Activated CD4-positive, alpha-beta memory T cell treated with anti-CD3 and anti-CD28 coated beads for 36 hours (primary cell): Measurements from ENCODE around the gene ARL11. TPM values are rescaled to one million over a fixed set of nuclear protein-coding genes. Genes with fewer than 3 reads are reported as not detected.
"Not testable (repeated sequence)": the region's sequence is repeated elsewhere in the genome, so short reads cannot be mapped to it uniquely, and the experiment has no call there.

ENCODE experiments used
- CTCF ChIA-PET: fragments of 350-600 bp; sonication (Branson Sonifier 250); formaldehyde crosslinking; loops from one replicate; lab custom pipeline; 2021; ENCODE audit warnings: antibody characterized with exemption, inconsistent platforms; lab: Charles Lee
- POLR2A ChIA-PET: fragments of 350-600 bp; sonication (Branson Sonifier 250); formaldehyde crosslinking; loops from one replicate; lab custom pipeline; 2021; ENCODE audit warnings: antibody characterized with exemption; lab: Charles Lee
- DNase-seq: peaks from one replicate; pipeline ENCODE4 v3.0.0-alpha.2; 2020
- H3K27ac Mint-ChIP-seq: one replicate; pipeline ENCODE4 v1.8.0; 2021; ENCODE audit warnings: mixed read lengths
- H3K27me3 Mint-ChIP-seq: one replicate; pipeline ENCODE4 v1.8.0; 2021; ENCODE audit warnings: mixed read lengths
- H3K36me3 Mint-ChIP-seq: one replicate; pipeline ENCODE4 v1.8.0; 2021; ENCODE audit warnings: mixed read lengths
- H3K4me1 Mint-ChIP-seq: one replicate; pipeline ENCODE4 v1.8.0; 2021; ENCODE audit warnings: low read depth, mixed read lengths
- H3K4me3 Mint-ChIP-seq: one replicate; pipeline ENCODE4 v1.8.0; 2021; ENCODE audit warnings: mild to moderate bottlenecking, mixed read lengths
- H3K9me3 Mint-ChIP-seq: one replicate; pipeline ENCODE4 v1.8.0; 2021; ENCODE audit warnings: mixed read lengths
- intact Hi-C: fragments of 100-400 bp; cut with micrococcal nuclease; formaldehyde crosslinking; loops from one replicate; pipeline ENCODE4 v1.15.1; 2023
- total RNA-seq, 2 experiments: library from RNA; stranded (reverse); gene quantifications; one replicate each; pipeline ENCODE4 v1.2.3, GENCODE V29; 2021

Gene ARL11
- under 1 TPM; 0.33 to 0.34 TPM for total RNA-seq

DNA sequence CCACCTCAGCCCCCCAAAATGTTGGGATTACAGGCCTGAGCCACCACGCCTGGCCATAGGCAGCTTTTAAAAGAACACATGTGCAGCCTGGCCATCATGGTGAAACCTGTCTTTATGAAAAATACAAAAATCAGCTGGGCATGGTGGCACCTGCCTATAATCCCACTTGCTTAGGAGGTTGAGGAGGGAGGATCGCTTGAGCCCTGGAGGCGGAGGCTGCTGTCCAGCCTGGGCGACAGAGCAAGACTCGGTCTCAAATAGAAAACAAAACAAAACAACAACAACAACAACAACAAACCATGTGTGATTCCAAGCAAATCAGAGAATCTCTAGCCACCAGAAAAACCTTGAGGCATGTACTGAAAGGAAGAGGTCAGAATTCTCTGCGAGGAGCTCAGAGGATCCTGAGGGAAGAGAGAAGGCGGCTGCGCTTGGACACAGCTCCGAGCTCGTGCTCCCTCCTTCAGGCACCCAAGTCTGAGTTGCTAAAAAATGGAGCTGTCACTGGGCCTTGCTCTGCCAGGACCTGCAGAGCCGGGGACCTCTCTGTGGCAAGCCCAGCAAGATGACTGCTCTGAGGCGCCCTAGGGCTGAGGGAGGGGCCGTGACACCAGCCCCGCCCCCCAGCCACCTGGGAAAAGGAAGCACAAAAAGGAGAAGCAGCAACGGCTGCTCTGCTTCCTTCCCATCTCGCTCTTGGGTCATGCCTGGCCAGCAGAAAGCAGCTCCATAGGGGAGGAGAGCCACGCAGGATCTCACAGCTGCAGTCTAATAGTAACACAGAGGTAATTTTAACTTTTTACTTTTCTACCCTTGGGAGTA is at the start of gene ARL11:
TSS of gene ARL11 (plus strand) at position 677 of the 822 bp plus-strand sequence. CDS start 1,941 bp downstream, outside the sequence.
- ChIA-PET POLR2A (no interaction called here), CTCF (interaction anchor here (1.0 kb wide), 1 partner anchor 347 kb away, joined by 3 read pairs; no protein-coding TSS in a partner anchor)
- peaks cover 8% of the 10 kb centered on the region for H3K4me1 Mint-ChIP-seq
- intact Hi-C loops: no loop called here
- no peaks in the 10 kb centered on the region for H3K9me3 Mint-ChIP-seq
- H3K27me3 Mint-ChIP-seq: no peaks in the 10 kb centered on the region
- H3K27ac Mint-ChIP-seq: no peak within 1 kb of the TSS
- peak; percentile 69 for DNase-seq
- H3K36me3 Mint-ChIP-seq: no peaks in the 10 kb centered on the region
- peak within 1 kb of the TSS; percentile 75 for H3K4me3 Mint-ChIP-seq

DNA sequence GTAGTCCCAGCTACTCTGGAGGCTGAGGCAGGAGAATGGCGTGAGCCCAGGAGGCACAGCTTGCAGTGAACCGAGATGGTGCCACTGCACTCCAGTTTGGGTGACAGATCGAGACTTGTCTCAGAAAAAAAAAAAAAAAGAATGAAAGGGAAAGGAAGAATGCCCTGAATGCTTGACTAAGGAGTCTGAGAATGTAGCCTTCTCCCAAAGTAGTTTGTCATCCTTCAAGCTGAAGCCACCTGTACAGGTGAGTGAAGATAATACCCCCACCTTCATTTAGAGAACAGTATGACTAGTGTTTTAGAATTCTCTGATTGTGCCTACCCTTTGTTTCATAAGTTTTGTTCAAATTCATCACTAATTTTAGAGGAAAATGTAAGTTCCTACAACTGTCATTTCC is 48.8 kb upstream of the ARL11 start:
- Mint-ChIP-seq H3K27ac (no peak overlapping the region), H3K27me3 (no peaks in the 10 kb centered on the region), H3K36me3 (peaks cover 22% of the 10 kb centered on the region), H3K4me1 (peaks cover 24% of the 10 kb centered on the region), H3K4me3 (no peak overlapping the region), H3K9me3 (no peaks in the 10 kb centered on the region)
- DNase-seq: no peak
- intact Hi-C loops: no loop called here
- ChIA-PET CTCF (no interaction called here), POLR2A (no interaction called here)

DNA sequence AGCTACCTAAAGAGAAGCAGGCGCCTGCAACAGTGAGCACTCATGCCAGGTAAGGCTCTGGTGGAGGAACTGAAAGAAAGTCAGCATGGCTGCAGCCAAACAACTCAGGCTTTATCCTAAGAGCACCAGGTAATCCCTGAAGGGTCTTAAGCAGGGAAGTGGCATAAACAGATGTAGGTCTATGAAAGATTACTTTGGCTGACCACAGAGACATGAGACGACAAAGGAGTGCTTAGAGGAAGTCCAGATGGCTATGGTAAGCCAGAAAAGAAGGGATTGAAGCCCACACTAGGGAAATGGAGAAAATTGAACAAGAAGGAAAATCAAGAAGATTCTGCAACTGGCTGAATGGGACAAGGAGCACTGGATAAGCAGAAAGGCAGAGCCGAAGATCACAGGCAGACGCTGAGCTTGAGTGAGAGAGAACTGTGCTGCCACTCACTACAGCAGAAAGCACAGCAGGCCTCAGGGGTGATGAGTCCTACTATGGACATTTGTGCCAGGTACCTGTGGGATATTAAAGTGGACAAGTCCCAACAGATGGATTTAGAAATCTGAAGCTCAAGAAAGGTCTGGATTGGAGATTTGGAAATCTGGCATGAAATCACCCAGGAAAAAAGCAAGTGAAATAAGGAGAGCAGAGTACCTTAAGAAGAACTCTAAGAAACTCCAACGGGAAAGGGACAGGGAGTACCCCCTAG is 47.2 kb upstream of the ARL11 start:
- Mint-ChIP-seq H3K27me3 (no peaks in the 10 kb centered on the region), H3K4me1 (peaks cover 28% of the 10 kb centered on the region), H3K9me3 (no peaks in the 10 kb centered on the region), H3K27ac (no peak overlapping the region), H3K4me3 (no peak overlapping the region), H3K36me3 (peaks cover 18% of the 10 kb centered on the region)
- ChIA-PET CTCF (no interaction called here), POLR2A (no interaction called here)
- intact Hi-C loops: loop anchor here (10.0 kb wide), 1 partner anchor 214 kb away; the partner anchor contains the start of gene KPNA3
- no peak for DNase-seq

DNA sequence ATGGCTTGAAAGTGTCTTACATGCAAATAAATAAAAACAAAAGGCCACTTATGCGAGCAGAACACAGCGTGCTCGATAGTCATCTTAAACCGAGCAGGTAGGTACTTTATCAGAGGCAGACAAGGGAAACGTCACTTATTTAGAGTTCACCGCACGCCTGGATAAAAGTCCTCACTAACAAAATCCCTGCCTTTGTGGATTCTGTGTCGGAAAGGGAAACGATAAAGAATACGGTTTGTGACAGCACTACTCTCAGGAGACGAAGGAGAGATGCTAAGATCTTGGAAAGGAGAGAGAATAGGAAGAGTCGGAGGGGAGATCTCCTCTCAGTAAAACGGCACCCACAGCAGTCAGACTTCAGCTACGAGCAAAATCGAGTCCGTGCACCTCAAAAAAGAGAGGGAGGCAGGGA is 43.5 kb upstream of the ARL11 start:
- DNase-seq: no peak
- H3K27me3 Mint-ChIP-seq: no peaks in the 10 kb centered on the region
- CTCF ChIA-PET: interaction anchor here (1.2 kb wide), 1 partner anchor 140 kb away, joined by 3 read pairs; the partner anchor contains the start of genes CAB39L and SETDB2
- H3K4me1 Mint-ChIP-seq: peaks cover 31% of the 10 kb centered on the region
- H3K4me3 Mint-ChIP-seq: peak overlapping the region; percentile 82
- H3K27ac Mint-ChIP-seq: peak overlapping the region; percentile 64
- no peaks in the 10 kb centered on the region for H3K9me3 Mint-ChIP-seq
- H3K36me3 Mint-ChIP-seq: peaks cover 14% of the 10 kb centered on the region
- intact Hi-C loops: loop anchor here (1.0 to 10.0 kb wide), 6 partner anchors 14 to 337 kb away; partner anchors contain the start of genes CAB39L, CDADC1, KPNA3 and SETDB2
- POLR2A ChIA-PET: interaction anchor here (0.8 to 1.6 kb wide), 5 partner anchors 14 to 352 kb away, joined by 3 to 5 read pairs (median 3); partner anchors contain the start of gene SPRYD7

DNA sequence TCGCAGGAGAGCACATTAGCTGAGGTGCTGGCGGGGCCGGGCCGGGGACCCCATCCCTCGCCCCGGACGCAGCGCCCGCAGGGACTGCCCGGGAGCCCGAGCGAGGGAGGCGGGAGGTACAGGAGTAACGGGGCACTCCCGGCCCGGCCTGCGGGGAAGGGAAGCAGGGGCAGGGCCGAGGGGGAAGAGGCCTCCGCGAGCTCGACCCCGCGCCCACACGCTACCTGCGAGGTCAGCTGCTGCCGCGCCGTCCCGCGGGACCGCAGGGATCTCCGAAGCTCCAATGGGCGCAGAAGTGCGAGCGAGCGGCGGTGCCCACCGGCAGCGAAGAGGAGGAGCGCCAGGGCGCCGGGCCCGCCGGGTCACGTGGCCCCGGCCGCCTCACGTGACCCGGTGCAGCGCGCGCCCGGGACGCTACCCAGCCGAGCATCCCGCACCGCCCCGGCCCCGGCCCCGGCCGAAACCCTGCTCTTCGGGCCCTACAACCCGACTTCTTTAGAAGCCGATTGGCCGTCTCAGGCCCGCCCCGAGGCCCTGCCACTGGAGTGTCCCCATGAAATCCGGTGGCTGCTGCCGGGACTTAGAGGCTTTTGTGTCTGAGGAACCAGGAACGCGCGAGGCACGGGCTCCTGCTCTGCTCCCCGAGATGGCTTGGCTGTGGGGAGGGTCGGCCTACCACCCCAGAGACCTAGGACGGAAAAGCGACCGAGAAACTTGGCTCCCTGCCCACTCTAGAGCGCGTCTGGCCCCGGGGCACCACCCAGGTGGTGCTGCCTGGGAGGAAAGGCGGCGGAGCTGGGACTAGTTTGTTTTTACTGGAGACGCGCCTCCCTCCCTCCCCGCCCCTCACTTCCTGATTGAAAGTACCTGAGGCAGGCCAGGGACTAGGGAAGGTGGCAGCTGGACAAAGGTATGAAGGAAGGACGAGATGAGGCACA is 42.8 kb upstream of the ARL11 start, which contains the start of gene RCBTB1:
TSS of gene RCBTB1 (minus strand) at position 339 of the 938 bp plus-strand sequence. CDS start 18,279 bp downstream, outside the sequence.
- Mint-ChIP-seq H3K27ac (peak within 1 kb of the TSS; percentile 64), H3K4me3 (peak within 1 kb of the TSS; percentile 82), H3K36me3 (peaks cover 8% of the 10 kb centered on the region), H3K27me3 (no peaks in the 10 kb centered on the region), H3K4me1 (peaks cover 31% of the 10 kb centered on the region), H3K9me3 (no peaks in the 10 kb centered on the region)
- DNase-seq: peak; percentile 74
- POLR2A ChIA-PET: interaction anchor here (0.6 to 1.6 kb wide), 6 partner anchors 15 to 351 kb away, joined by 3 to 5 read pairs (median 3); partner anchors contain the start of gene SPRYD7
- CTCF ChIA-PET: interaction anchor here (1.0 to 1.2 kb wide), 2 partner anchors 15 to 141 kb away, joined by 3 to 4 read pairs; partner anchors contain the start of genes CAB39L and SETDB2
- intact Hi-C loops: loop anchor here (1.0 to 10.0 kb wide), 5 partner anchors 15 to 338 kb away; partner anchors contain the start of genes CAB39L, CDADC1, KPNA3 and SETDB2

DNA sequence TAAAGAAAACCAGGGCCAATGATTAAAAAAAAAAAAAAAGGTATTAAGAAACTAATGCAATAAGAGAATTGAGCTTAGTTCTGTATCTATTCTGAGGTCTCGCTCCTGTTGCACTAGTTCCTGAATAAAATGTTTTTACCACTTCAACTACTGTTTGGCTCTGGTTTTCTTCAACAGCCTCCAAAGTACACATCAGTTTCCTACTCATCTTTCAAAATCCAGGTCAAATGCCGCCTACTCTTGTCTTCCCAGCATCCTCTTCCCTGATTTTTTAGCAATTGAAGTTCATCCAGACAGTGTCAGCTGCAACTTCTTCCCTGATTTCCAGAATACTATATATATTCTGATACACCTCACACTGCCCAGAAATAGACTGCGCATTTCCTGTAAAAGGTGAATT is 41.6 kb upstream of the ARL11 start:
- Mint-ChIP-seq H3K4me3 (peak overlapping the region; percentile 82), H3K9me3 (no peaks in the 10 kb centered on the region), H3K27ac (no peak overlapping the region), H3K36me3 (peaks cover 2% of the 10 kb centered on the region), H3K4me1 (peaks cover 25% of the 10 kb centered on the region), H3K27me3 (no peaks in the 10 kb centered on the region)
- ChIA-PET POLR2A (interaction anchor here (0.5 kb wide), 1 partner anchor 146 kb away, joined by 3 read pairs; no protein-coding TSS in a partner anchor), CTCF (interaction anchor here (0.6 to 1.3 kb wide), 2 partner anchors 21 to 189 kb away, joined by 3 to 8 read pairs; no protein-coding TSS in a partner anchor)
- intact Hi-C loops: loop anchor here (5.0 to 10.0 kb wide), 2 partner anchors 208 to 339 kb away; partner anchors contain the start of genes CDADC1 and KPNA3
- no peak for DNase-seq

DNA sequence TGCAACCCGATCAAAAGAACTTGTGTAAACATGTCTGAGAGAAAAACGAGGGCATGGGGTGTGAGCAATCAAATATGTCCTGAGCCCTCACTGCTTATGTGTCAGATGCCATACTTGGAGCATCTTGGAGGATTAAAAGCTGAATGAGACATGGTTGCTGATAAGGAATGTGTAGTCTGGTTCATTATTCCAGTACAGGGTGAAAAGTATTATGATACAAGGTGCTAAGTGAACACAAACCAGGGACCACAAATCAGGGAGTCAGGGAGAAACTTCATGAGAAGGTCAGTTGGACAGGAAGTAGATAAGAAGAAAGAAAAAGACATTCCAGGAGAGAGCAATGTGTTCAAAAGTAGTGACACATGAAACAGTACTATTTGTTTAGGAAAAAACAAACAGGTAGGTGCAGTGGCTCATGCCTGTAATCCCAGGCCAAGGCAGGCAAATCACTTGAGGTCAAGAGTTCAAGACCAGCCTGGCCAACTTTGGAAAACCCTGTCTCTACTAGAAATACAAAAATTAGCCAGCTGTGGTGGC is 40.9 kb upstream of the ARL11 start:
- no peak overlapping the region for H3K4me3 Mint-ChIP-seq
- intact Hi-C loops: loop anchor here (5.0 to 10.0 kb wide), 2 partner anchors 207 to 340 kb away; partner anchors contain the start of genes CDADC1 and KPNA3
- H3K27me3 Mint-ChIP-seq: no peaks in the 10 kb centered on the region
- H3K9me3 Mint-ChIP-seq: no peaks in the 10 kb centered on the region
- POLR2A ChIA-PET: no interaction called here
- H3K4me1 Mint-ChIP-seq: peaks cover 22% of the 10 kb centered on the region
- H3K27ac Mint-ChIP-seq: no peak overlapping the region
- CTCF ChIA-PET: interaction anchor here (1.3 kb wide), 1 partner anchor 20 kb away, joined by 8 read pairs; no protein-coding TSS in a partner anchor
- no peak for DNase-seq
- H3K36me3 Mint-ChIP-seq: no peaks in the 10 kb centered on the region

DNA sequence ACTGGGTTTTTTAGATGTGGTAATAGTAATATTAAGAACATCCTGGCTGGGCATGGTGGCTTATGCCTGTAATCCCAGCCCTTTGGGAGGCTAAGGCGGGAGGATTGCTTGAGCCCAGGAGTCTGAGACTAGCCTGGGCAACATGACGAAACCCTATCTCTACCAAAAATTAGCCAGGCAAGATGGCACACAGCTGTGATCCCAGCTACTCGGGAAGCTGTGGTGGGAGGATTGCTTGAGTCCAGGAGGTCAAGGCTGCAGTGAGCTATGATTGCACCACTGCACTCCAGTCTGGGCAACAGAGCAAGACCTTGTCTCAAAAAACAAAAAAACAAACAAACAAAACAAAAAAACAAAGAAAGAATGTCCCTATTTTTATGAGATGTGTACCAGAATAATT is 37.6 kb upstream of the ARL11 start:
- CTCF ChIA-PET: not testable (repeated sequence)

DNA sequence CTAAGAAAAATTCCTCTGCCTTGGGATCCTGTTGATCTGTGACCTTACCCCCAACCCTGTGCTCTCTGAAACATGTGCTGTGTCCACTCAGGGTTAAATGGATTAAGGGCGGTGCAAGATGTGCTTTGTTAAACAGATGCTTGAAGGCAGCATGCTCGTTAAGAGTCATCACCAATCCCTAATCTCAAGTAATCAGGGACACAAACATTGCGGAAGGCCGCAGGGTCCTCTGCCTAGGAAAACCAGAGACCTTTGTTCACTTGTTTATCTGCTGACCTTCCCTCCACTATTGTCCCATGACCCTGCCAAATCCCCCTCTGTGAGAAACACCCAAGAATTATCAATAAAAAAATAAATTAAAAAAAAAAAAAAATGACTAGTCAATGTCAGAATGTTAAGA is 34.4 kb upstream of the ARL11 start:
- DNase-seq, intact Hi-C loops, H3K36me3 Mint-ChIP-seq, H3K27ac Mint-ChIP-seq, POLR2A ChIA-PET, H3K4me3 Mint-ChIP-seq, H3K27me3 Mint-ChIP-seq, H3K4me1 Mint-ChIP-seq, H3K9me3 Mint-ChIP-seq: not testable (repeated sequence)
- CTCF ChIA-PET: interaction anchor here (1.7 kb wide), 1 partner anchor 13 kb away, joined by 5 read pairs; no protein-coding TSS in a partner anchor

More for the DNA sequence above, 37.6 kb upstream of the ARL11 start:
- H3K4me1 Mint-ChIP-seq, H3K36me3 Mint-ChIP-seq, POLR2A ChIA-PET, H3K27ac Mint-ChIP-seq, H3K9me3 Mint-ChIP-seq, intact Hi-C loops, H3K27me3 Mint-ChIP-seq, DNase-seq, H3K4me3 Mint-ChIP-seq: not testable (repeated sequence)

DNA sequence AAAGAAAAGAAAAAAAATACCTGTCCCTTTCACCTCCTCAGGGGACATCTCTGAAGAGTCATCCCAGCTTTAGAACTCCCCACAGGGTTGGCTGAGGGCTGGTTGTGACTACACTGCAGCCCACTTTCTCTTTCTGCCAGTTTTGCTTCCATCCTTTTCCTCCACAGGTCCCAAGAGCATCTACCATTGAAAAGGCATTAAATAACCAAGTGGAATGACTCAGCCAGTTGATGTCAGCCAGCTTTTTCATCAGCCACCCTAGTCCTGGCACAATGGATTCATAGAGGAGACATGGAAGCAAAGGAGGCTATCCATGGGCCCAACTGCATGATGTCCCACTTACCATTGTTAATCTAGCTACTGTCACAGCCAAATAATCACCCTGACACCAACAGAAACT is 33.7 kb upstream of the ARL11 start:
- intact Hi-C loops: no loop called here
- no peaks in the 10 kb centered on the region for H3K4me1 Mint-ChIP-seq
- CTCF ChIA-PET: interaction anchor here (1.7 kb wide), 1 partner anchor 13 kb away, joined by 5 read pairs; no protein-coding TSS in a partner anchor

More for the DNA sequence above, 33.7 kb upstream of the ARL11 start:
- no peak overlapping the region for H3K4me3 Mint-ChIP-seq
- no peak overlapping the region for H3K27ac Mint-ChIP-seq
- no peaks in the 10 kb centered on the region for H3K27me3 Mint-ChIP-seq
- no peaks in the 10 kb centered on the region for H3K9me3 Mint-ChIP-seq
- POLR2A ChIA-PET: interaction anchor here (0.6 kb wide), 1 partner anchor 123 kb away, joined by 3 read pairs; no protein-coding TSS in a partner anchor
- DNase-seq: no peak
- no peaks in the 10 kb centered on the region for H3K36me3 Mint-ChIP-seq
